Uterus (tissue), 4 donors: ENCODE results near the gene NRSN2. TPM values are rescaled to one million over a fixed set of nuclear protein-coding genes. Genes with fewer than 3 reads are reported as not detected.

Experiments
- DNase-seq, 2 donors: peaks; one replicate each; pipeline ENCODE4 v3.0.0-alpha.2; 2019 to 2020
- H3K27ac ChIP-seq, 2 donors: fragments of 200-600 bp; sonication (generic); 1 replicate in 1 of 2; 2 replicates in 1 of 2; pipeline ENCODE4 v1.5.1; 2016 to 2018
- H3K27me3 ChIP-seq, 2 donors: fragments of 200-600 bp; sonication (generic); one replicate each; pipeline ENCODE4 v1.5.1; 2018 to 2019; ENCODE audit warnings: control low read depth in 1 of 2
- H3K36me3 ChIP-seq, 2 donors: fragments of 200-600 bp; sonication (generic); one replicate each; pipeline ENCODE4 v1.5.1; 2019; ENCODE audit warnings: control low read depth in 1 of 2
- H3K4me1 ChIP-seq, 2 donors: fragments of 200-600 bp; sonication (generic); one replicate each; pipeline ENCODE4 v1.5.1; 2018 to 2019; ENCODE audit warnings: control low read depth in 1 of 2
- H3K4me3 ChIP-seq, 2 donors: fragments of 200-600 bp; sonication (generic); 1 replicate in 1 of 2; 2 replicates in 1 of 2; pipeline ENCODE4 v1.5.1; 2018 to 2019; ENCODE audit warnings: mild to moderate bottlenecking in 1 of 2
- H3K9me3 ChIP-seq, 2 donors: fragments of 200-600 bp; sonication (generic); one replicate each; pipeline ENCODE4 v1.5.1; 2019; ENCODE audit warnings: control low read depth in 1 of 2
- CTCF ChIP-seq, 4 experiments: fragments of 200-600 bp in 2 of 4; fragments of 450-650 bp in 2 of 4; sonication (generic) in 2 of 4; IDR thresholded peaks; one replicate each; pipeline ENCODE4 v1.5.1; 2016 to 2019; ENCODE audit warnings: antibody characterized with exemption in 4 of 4, mild to moderate bottlenecking in 2 of 4, moderate library complexity in 1 of 4
- POLR2A ChIP-seq, 2 donors: fragments of 450-650 bp; IDR thresholded peaks; one replicate each; pipeline ENCODE4 v1.6.1; 2016; ENCODE audit warnings: antibody characterized with exemption in 2 of 2, mild to moderate bottlenecking in 1 of 2, moderate library complexity in 1 of 2
- intact Hi-C: fragments of 100-400 bp; cut with DNase I; formaldehyde crosslinking; loops from one replicate; pipeline ENCODE4 v1.15.1; 2023; ENCODE audit warnings: low total_unique reads
- total RNA-seq, 4 donors: library from RNA; depleted of rRNA in 3 of 4; stranded (reverse); fragments of >200 nt in 3 of 4; gene quantifications; one replicate each; pipeline versions ENCODE4 v1.1.0 to v1.2.4, GENCODE V29; 2014 to 2023
- donor health status: DM: yes; HTN: yes; CAD: no.

Gene NRSN2
- total RNA-seq, 4 donors from 2014 or later, result 10.2 to 65.6 (median 28.7) TPM

GRCh38 chr20:301886-302848 lies 44.7 kb upstream of the NRSN2 start:
- Histone ChIP-seq H3K27me3 (no peaks in the 10 kb centered on the region), H3K4me1 (peaks cover 0 to 6% of the 10 kb centered on the region in 2 donors), H3K27ac (no peak overlapping the region), H3K9me3 (no peaks in the 10 kb centered on the region), H3K4me3 (no peak overlapping the region), H3K36me3 (no peaks in the 10 kb centered on the region)
- DNase-seq, result no peak
- TF ChIP-seq POLR2A (IDR thresholded peaks at IDR 0.05) (no peak), CTCF (IDR thresholded peaks at IDR 0.05) (no peak)
- intact Hi-C loops, result no loop called here

GRCh38 chr20:305745-306144 lies 41.2 kb upstream of the NRSN2 start:
- H3K4me1 ChIP-seq, result no peaks in the 10 kb centered on the region
- no peak for DNase-seq
- H3K27me3 ChIP-seq, result no peaks in the 10 kb centered on the region
- intact Hi-C loops, result no loop called here
- TF ChIP-seq POLR2A (IDR thresholded peaks at IDR 0.05) (no peak), CTCF (IDR thresholded peaks at IDR 0.05) (no peak)
- no peaks in the 10 kb centered on the region for H3K9me3 ChIP-seq
- H3K4me3 ChIP-seq, result no peak overlapping the region
- no peaks in the 10 kb centered on the region for H3K36me3 ChIP-seq
- H3K27ac ChIP-seq, result no peak overlapping the region

- Histone ChIP-seq H3K4me3 (no peak overlapping the region), H3K27me3 (no peaks in the 10 kb centered on the region), H3K27ac (peak overlapping the region; percentile 82 to 86), H3K9me3 (no peaks in the 10 kb centered on the region), H3K4me1 (no peaks in the 10 kb centered on the region), H3K36me3 (no peaks in the 10 kb centered on the region)
- peak in 1 of 2 donors; percentile 25 for DNase-seq
- intact Hi-C loops, result no loop called here
- TF ChIP-seq CTCF (IDR thresholded peaks at IDR 0.05) (no peak), POLR2A (IDR thresholded peaks at IDR 0.05) (no peak)
Observed at GRCh38 chr20:308427-309038, 38.4 kb upstream of the NRSN2 start.

GRCh38 chr20:309306-309840 lies 37.5 kb upstream of the NRSN2 start:
- intact Hi-C loops, result no loop called here
- Histone ChIP-seq H3K27ac (peak overlapping the region; percentile 82 to 86), H3K9me3 (no peaks in the 10 kb centered on the region), H3K4me1 (no peaks in the 10 kb centered on the region), H3K36me3 (no peaks in the 10 kb centered on the region), H3K4me3 (peak overlapping the region; percentile 38 to 42), H3K27me3 (no peaks in the 10 kb centered on the region)
- no peak for TF ChIP-seq POLR2A (IDR thresholded peaks at IDR 0.05)
- TF ChIP-seq CTCF (IDR thresholded peaks at IDR 0.05), result peak in 1 of 4 experiments; percentile 7
- DNase-seq, result no peak
